SU-DHL-6 (cell line): ENCODE measurements around the gene KCTD18.

ENCODE experiments used
- H2AFZ ChIP-seq: fragments of 200-600 bp; sonication (generic); 2 replicates; pipeline ENCODE4 v1.6.1; 2014; ENCODE audit warnings: low read depth, mild to moderate bottlenecking, moderate library complexity, mixed read lengths, antibody characterized with exemption, low read length; ENCODE audit not compliant: severe bottlenecking
- H3F3A ChIP-seq: fragments of 200-600 bp; shearing (Covaris generic); 2 replicates; pipeline ENCODE4 v1.6.0; 2016; ENCODE audit warnings: antibody characterized with exemption, mild to moderate bottlenecking; ENCODE audit not compliant: insufficient read depth
- H3K27ac ChIP-seq: fragments of 200-600 bp; sonication (generic); 2 replicates; pipeline ENCODE4 v1.5.1; 2016; ENCODE audit warnings: low read depth, mild to moderate bottlenecking, low read length, moderate library complexity, mixed read lengths
- H3K27me3 ChIP-seq: fragments of 200-600 bp; sonication (generic), shearing (Covaris generic); 2 replicates; pipeline ENCODE4 v1.6.0; 2014; ENCODE audit warnings: mild to moderate bottlenecking, low read length
- H3K36me3 ChIP-seq: fragments of 200-600 bp; sonication (generic); 2 replicates; pipeline ENCODE4 v1.6.1; 2014; ENCODE audit warnings: mild to moderate bottlenecking, low read length, mixed read lengths
- H3K4me2 ChIP-seq: fragments of 300-600, 200-600 bp; shearing (Covaris generic), sonication (generic); 2 replicates; pipeline ENCODE4 v1.6.0; 2014; ENCODE audit warnings: low read length, low read depth, mild to moderate bottlenecking; ENCODE audit not compliant: poor library complexity, severe bottlenecking
- H3K4me3 ChIP-seq: fragments of 200-600 bp; sonication (generic); 2 replicates; pipeline ENCODE4 v1.5.1; 2014; ENCODE audit warnings: antibody characterized with exemption, low read length, mild to moderate bottlenecking, mixed read lengths; ENCODE audit not compliant: insufficient read depth, poor library complexity, severe bottlenecking
- H3K79me2 ChIP-seq: fragments of 200-600 bp; sonication (generic); 2 replicates; pipeline ENCODE4 v1.6.1; 2014; ENCODE audit warnings: mild to moderate bottlenecking, low read length, moderate library complexity; ENCODE audit not compliant: insufficient read depth
- H3K9ac ChIP-seq: fragments of 200-600 bp; sonication (generic); 2 replicates; pipeline ENCODE4 v1.7.0; 2014; ENCODE audit warnings: mild to moderate bottlenecking, low read length
- H3K9me2 ChIP-seq: fragments of 200-600 bp; sonication (generic); replicated peaks from 2 replicates; pipeline ENCODE4 v1.6.1; 2014; ENCODE audit warnings: low read length; ENCODE audit not compliant: insufficient read depth
- H3K9me3 ChIP-seq: fragments of 200-600 bp; sonication (generic); 2 replicates; pipeline ENCODE4 v1.6.1; 2014; ENCODE audit warnings: low read length, mixed read lengths; ENCODE audit not compliant: insufficient read depth
- H4K20me1 ChIP-seq: fragments of 200-600 bp; sonication (generic); 2 replicates; pipeline ENCODE4 v1.6.1; 2014; ENCODE audit warnings: low read depth, mild to moderate bottlenecking, antibody characterized with exemption, low read length, moderate library complexity, mixed read lengths
- CTCF ChIP-seq: fragments of 200-600 bp; sonication (generic); IDR thresholded peaks from one replicate; pipeline ENCODE4 v1.5.1; 2017; ENCODE audit warnings: antibody characterized with exemption, mild to moderate bottlenecking, low read length, moderate library complexity; ENCODE audit not compliant: insufficient read depth, poor library complexity, severe bottlenecking
- EZH2phosphoT487 ChIP-seq: fragments of 200-600 bp; sonication (generic), shearing (Covaris generic); conservative IDR thresholded peaks from 2 replicates; pipeline ENCODE4 v1.6.1; 2018; ENCODE audit warnings: mild to moderate bottlenecking, antibody characterized with exemption, low read length, moderate library complexity, mixed read lengths

Gene KCTD18

GRCh38 chr2:200534572-200534971 lies 24.7 kb upstream of the KCTD18 start:
- H2AFZ ChIP-seq, result no peak overlapping the region

DNA sequence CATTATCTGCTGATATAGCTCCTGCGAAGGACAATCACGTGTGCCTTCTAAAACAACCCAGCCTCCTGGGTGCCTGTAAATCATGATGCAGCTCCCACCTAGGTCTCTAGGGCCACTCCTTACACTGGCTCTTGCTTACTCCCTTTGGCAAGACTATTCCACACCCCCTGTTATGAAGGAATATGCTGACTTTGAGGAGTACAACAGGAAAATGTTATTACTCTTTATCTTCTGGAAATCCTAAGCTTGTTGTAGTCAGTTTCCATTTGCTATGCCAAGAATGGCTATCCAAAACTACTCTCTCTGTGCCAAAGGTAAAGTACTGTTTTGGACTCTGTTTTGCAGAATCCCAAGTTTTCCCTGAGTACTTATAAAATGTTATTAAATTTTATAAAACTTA lies 23.9 kb upstream of the KCTD18 start:
- Histone ChIP-seq H3K36me3 (peaks cover 48% of the 10 kb centered on the region), H3K9ac (no peak overlapping the region), H3K4me3 (no peak overlapping the region), H3K9me3 (no peaks in the 10 kb centered on the region), H3K9me2 (no peaks in the 10 kb centered on the region), H3K27ac (no peak overlapping the region), H3K4me2 (no peak overlapping the region), H3F3A (no peaks in the 10 kb centered on the region), H3K79me2 (peaks cover 51% of the 10 kb centered on the region), H2AFZ (no peak overlapping the region), H4K20me1 (no peaks in the 10 kb centered on the region), H3K27me3 (no peaks in the 10 kb centered on the region)
- TF ChIP-seq CTCF (no peak), EZH2phosphoT487 (no peak)

More at GRCh38 chr2:200534572-200534971, 24.7 kb upstream of the KCTD18 start:
- no peak overlapping the region for H3K4me3 ChIP-seq
- no peak overlapping the region for H3K9ac ChIP-seq
- no peaks in the 10 kb centered on the region for H4K20me1 ChIP-seq
- H3K27me3 ChIP-seq, result no peaks in the 10 kb centered on the region
- TF ChIP-seq CTCF (no peak), EZH2phosphoT487 (no peak)
- no peak overlapping the region for H3K4me2 ChIP-seq
- H3K27ac ChIP-seq, result no peak overlapping the region
- H3K9me3 ChIP-seq, result no peaks in the 10 kb centered on the region
- no peaks in the 10 kb centered on the region for H3K9me2 ChIP-seq
- no peaks in the 10 kb centered on the region for H3F3A ChIP-seq
- peaks cover 45% of the 10 kb centered on the region for H3K79me2 ChIP-seq
- peaks cover 56% of the 10 kb centered on the region for H3K36me3 ChIP-seq

GRCh38 chr2:200528228-200528627 lies 18.4 kb upstream of the KCTD18 start:
- no peak overlapping the region for H3K4me3 ChIP-seq
- no peaks in the 10 kb centered on the region for H3F3A ChIP-seq
- H3K9me3 ChIP-seq, result no peaks in the 10 kb centered on the region
- no peak overlapping the region for H3K9ac ChIP-seq
- H3K79me2 ChIP-seq, result peaks cover 70% of the 10 kb centered on the region
- H3K27ac ChIP-seq, result no peak overlapping the region
- no peaks in the 10 kb centered on the region for H3K27me3 ChIP-seq
- peak overlapping the region; percentile 80 for H3K4me2 ChIP-seq
- H3K9me2 ChIP-seq, result no peaks in the 10 kb centered on the region
- no peaks in the 10 kb centered on the region; the same call in 1 of the 2 replicates for H3K36me3 ChIP-seq
- H4K20me1 ChIP-seq, result no peaks in the 10 kb centered on the region
- no peak for TF ChIP-seq CTCF
- TF ChIP-seq EZH2phosphoT487, result no peak
- H2AFZ ChIP-seq, result no peak overlapping the region
